GM20000 (cell line): ENCODE results near the gene SLC13A3.

Experiments
- DNase-seq: peaks from one replicate; pipeline ENCODE4 v3.0.0; 2012; ENCODE audit warnings: low spot score
- CTCF ChIP-seq: IDR thresholded peaks from 2 replicates; pipeline ENCODE4 v1.5.1; 2012; ENCODE audit warnings: mild to moderate bottlenecking, control low read depth; ENCODE audit errors: extremely low read depth, missing control alignments

Gene SLC13A3

GRCh38 chr20:46575394-46575793 is 75.9 kb downstream of the SLC13A3 start:
- TF ChIP-seq CTCF = no peak
- DNase-seq = no peak

GRCh38 chr20:46573788-46574584 is 77.3 kb downstream of the SLC13A3 start:
- no peak for TF ChIP-seq CTCF
- no peak for DNase-seq

GRCh38 chr20:46573234-46573633 is 78.0 kb downstream of the SLC13A3 start:
- DNase-seq = no peak
- no peak for TF ChIP-seq CTCF

- no peak for TF ChIP-seq CTCF
- no peak for DNase-seq
Observed at GRCh38 chr20:46572790-46573189, 78.5 kb downstream of the SLC13A3 start.

- no peak for DNase-seq
- no peak for TF ChIP-seq CTCF
Observed at GRCh38 chr20:46572153-46572552, 79.1 kb downstream of the SLC13A3 start.

GRCh38 chr20:46571418-46571817 is 79.8 kb downstream of the SLC13A3 start:
- TF ChIP-seq CTCF = no peak
- DNase-seq = no peak

GRCh38 chr20:46570956-46571355 is 80.3 kb downstream of the SLC13A3 start:
- TF ChIP-seq CTCF = no peak
- no peak for DNase-seq
